Mucosa of stomach (tissue), 1 donor: ENCODE measurements around the gene PCP2.

Source experiments
- H3K27me3 ChIP-seq: one replicate; pipeline ENCODE4 v1.7.0; 2013; ENCODE audit warnings: mild to moderate bottlenecking, low read length; ENCODE audit not compliant: control insufficient read depth, insufficient read depth
- H3K36me3 ChIP-seq: one replicate; pipeline ENCODE4 v1.7.0; 2013; ENCODE audit warnings: low read length; ENCODE audit not compliant: control insufficient read depth, insufficient read depth
- H3K4me1 ChIP-seq: one replicate; pipeline ENCODE4 v1.7.0; 2013; ENCODE audit warnings: mild to moderate bottlenecking, low read length; ENCODE audit not compliant: control insufficient read depth, insufficient read depth
- H3K4me3 ChIP-seq: one replicate; pipeline ENCODE4 v1.7.0; 2013; ENCODE audit warnings: low read length
- H3K9ac ChIP-seq: one replicate; pipeline ENCODE4 v1.7.0; 2013; ENCODE audit warnings: mild to moderate bottlenecking, low read length, moderate library complexity
- H3K9me3 ChIP-seq: one replicate; pipeline ENCODE4 v1.7.0; 2013; ENCODE audit warnings: mild to moderate bottlenecking, low read length, moderate library complexity; ENCODE audit not compliant: control insufficient read depth
- donor health status: Pancreatic carcinoma.

Gene PCP2

GRCh38 chr19:7610491-7611240 is 22.9 kb downstream of the PCP2 start:
- Histone ChIP-seq H3K36me3 (no peaks in the 10 kb centered on the region), H3K27me3 (no peaks in the 10 kb centered on the region), H3K9me3 (no peaks in the 10 kb centered on the region), H3K9ac (no peak overlapping the region), H3K4me1 (no peaks in the 10 kb centered on the region), H3K4me3 (no peak overlapping the region)

GRCh38 chr19:7607874-7608560 is 25.5 kb downstream of the PCP2 start:
- no peaks in the 10 kb centered on the region for H3K27me3 ChIP-seq
- peaks cover 16% of the 10 kb centered on the region for H3K4me1 ChIP-seq
- H3K36me3 ChIP-seq: no peaks in the 10 kb centered on the region
- H3K9me3 ChIP-seq: no peaks in the 10 kb centered on the region
- H3K4me3 ChIP-seq: no peak overlapping the region
- no peak overlapping the region for H3K9ac ChIP-seq

- Histone ChIP-seq H3K9ac (no peak overlapping the region), H3K36me3 (no peaks in the 10 kb centered on the region)
These were observed 26.2 kb downstream of the PCP2 start for GRCh38 chr19:7607212-7607873.

GRCh38 chr19:7606289-7606688 is 27.2 kb downstream of the PCP2 start:
- H3K27me3 ChIP-seq: no peaks in the 10 kb centered on the region
- no peaks in the 10 kb centered on the region for H3K36me3 ChIP-seq
- H3K4me1 ChIP-seq: peaks cover 28% of the 10 kb centered on the region
- no peaks in the 10 kb centered on the region for H3K9me3 ChIP-seq
- no peak overlapping the region for H3K4me3 ChIP-seq
- H3K9ac ChIP-seq: no peak overlapping the region

More at GRCh38 chr19:7607212-7607873, 26.2 kb downstream of the PCP2 start:
- no peaks in the 10 kb centered on the region for H3K9me3 ChIP-seq
- no peaks in the 10 kb centered on the region for H3K27me3 ChIP-seq
- H3K4me1 ChIP-seq: peaks cover 22% of the 10 kb centered on the region
- no peak overlapping the region for H3K4me3 ChIP-seq

- no peaks in the 10 kb centered on the region for H3K9me3 ChIP-seq
- no peaks in the 10 kb centered on the region for H3K36me3 ChIP-seq
- no peaks in the 10 kb centered on the region for H3K27me3 ChIP-seq
- peaks cover 28% of the 10 kb centered on the region for H3K4me1 ChIP-seq
- H3K4me3 ChIP-seq: no peak overlapping the region
- H3K9ac ChIP-seq: no peak overlapping the region
These were observed 27.9 kb downstream of the PCP2 start for GRCh38 chr19:7605490-7606222.

- Histone ChIP-seq H3K4me1 (peaks cover 28% of the 10 kb centered on the region), H3K27me3 (no peaks in the 10 kb centered on the region), H3K4me3 (no peak overlapping the region), H3K36me3 (no peaks in the 10 kb centered on the region), H3K9ac (no peak overlapping the region), H3K9me3 (no peaks in the 10 kb centered on the region)
These were observed 29.6 kb downstream of the PCP2 start for GRCh38 chr19:7603919-7604318.

- Histone ChIP-seq H3K4me3 (no peak overlapping the region), H3K9me3 (no peaks in the 10 kb centered on the region), H3K9ac (no peak overlapping the region), H3K36me3 (no peaks in the 10 kb centered on the region), H3K27me3 (no peaks in the 10 kb centered on the region), H3K4me1 (peaks cover 34% of the 10 kb centered on the region)
These were observed 30.5 kb downstream of the PCP2 start for GRCh38 chr19:7602935-7603497.

GRCh38 chr19:7602240-7602934 is 31.1 kb downstream of the PCP2 start:
- H3K27me3 ChIP-seq: no peaks in the 10 kb centered on the region
- H3K4me1 ChIP-seq: peaks cover 40% of the 10 kb centered on the region
- H3K9ac ChIP-seq: peak overlapping the region; percentile 39
- no peaks in the 10 kb centered on the region for H3K9me3 ChIP-seq
- H3K36me3 ChIP-seq: no peaks in the 10 kb centered on the region
- no peak overlapping the region for H3K4me3 ChIP-seq

GRCh38 chr19:7600721-7601120 is 32.8 kb downstream of the PCP2 start:
- Histone ChIP-seq H3K9ac (no peak overlapping the region), H3K36me3 (no peaks in the 10 kb centered on the region), H3K9me3 (no peaks in the 10 kb centered on the region), H3K4me3 (no peak overlapping the region), H3K4me1 (peaks cover 47% of the 10 kb centered on the region), H3K27me3 (peaks cover 10% of the 10 kb centered on the region)

GRCh38 chr19:7598180-7598579 is 35.3 kb downstream of the PCP2 start:
- H3K27me3 ChIP-seq: peaks cover 10% of the 10 kb centered on the region

GRCh38 chr19:7597689-7598088 is 35.8 kb downstream of the PCP2 start:
- no peak overlapping the region for H3K4me3 ChIP-seq
- H3K9me3 ChIP-seq: no peaks in the 10 kb centered on the region
- H3K36me3 ChIP-seq: no peaks in the 10 kb centered on the region
- H3K27me3 ChIP-seq: peaks cover 10% of the 10 kb centered on the region
- peaks cover 28% of the 10 kb centered on the region for H3K4me1 ChIP-seq
- H3K9ac ChIP-seq: no peak overlapping the region

More at GRCh38 chr19:7598180-7598579, 35.3 kb downstream of the PCP2 start:
- Histone ChIP-seq H3K9ac (no peak overlapping the region), H3K4me1 (peaks cover 32% of the 10 kb centered on the region), H3K4me3 (no peak overlapping the region), H3K36me3 (no peaks in the 10 kb centered on the region), H3K9me3 (no peaks in the 10 kb centered on the region)
